ENCODE results near the gene PLEKHA7. TPM values are rescaled to one million over a fixed set of nuclear protein-coding genes. Genes with fewer than 3 reads are reported as not detected.

Gene PLEKHA7
- total RNA-seq, 2 donors from 2014 or later: 17.5 to 21.9 TPM

DNA sequence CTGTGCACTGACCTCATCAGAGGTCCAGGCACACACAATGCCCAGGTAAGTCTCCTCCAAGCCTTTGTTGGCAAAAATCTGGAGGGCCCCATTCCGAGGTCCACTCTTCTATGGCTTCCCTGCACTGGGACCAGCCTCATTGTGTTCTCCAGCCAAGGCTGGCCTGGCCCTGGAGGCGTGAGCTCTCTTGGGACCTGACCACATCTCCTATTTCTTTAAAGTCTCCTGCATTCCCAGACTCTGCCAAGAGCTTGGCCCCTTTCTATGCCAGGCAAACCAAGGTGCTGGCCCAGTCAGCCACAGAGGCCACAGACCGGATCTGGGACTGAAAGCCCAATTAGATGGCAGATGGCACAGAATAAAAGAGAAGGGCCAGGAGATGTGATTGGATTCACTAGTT is 220.7 kb downstream of the PLEKHA7 start:
- Histone ChIP-seq H3K36me3 (ENCODE audit: control insufficient read depth, insufficient read depth, low read length) (peaks cover 18% of the 10 kb centered on the region), H3K4me3 (ENCODE audit: low read length) (no peak overlapping the region), H3K27ac (ENCODE audit: low read depth, low read length) (no peak overlapping the region), H3K9me3 (ENCODE audit: control insufficient read depth, low read length) (no peaks in the 10 kb centered on the region), H3K9ac (ENCODE audit: extremely low read depth, low read length, poor library complexity, severe bottlenecking) (no peak overlapping the region), H3K4me1 (ENCODE audit: control insufficient read depth, insufficient read depth, low read length) (peaks cover 5% of the 10 kb centered on the region), H3K27me3 (ENCODE audit: control insufficient read depth, insufficient read depth, low read length, poor library complexity, severe bottlenecking) (no peaks in the 10 kb centered on the region)
- no peaks in the 10 kb centered on the region for H3K9me3 Mint-ChIP-seq
- TF ChIP-seq, protein P1, sequence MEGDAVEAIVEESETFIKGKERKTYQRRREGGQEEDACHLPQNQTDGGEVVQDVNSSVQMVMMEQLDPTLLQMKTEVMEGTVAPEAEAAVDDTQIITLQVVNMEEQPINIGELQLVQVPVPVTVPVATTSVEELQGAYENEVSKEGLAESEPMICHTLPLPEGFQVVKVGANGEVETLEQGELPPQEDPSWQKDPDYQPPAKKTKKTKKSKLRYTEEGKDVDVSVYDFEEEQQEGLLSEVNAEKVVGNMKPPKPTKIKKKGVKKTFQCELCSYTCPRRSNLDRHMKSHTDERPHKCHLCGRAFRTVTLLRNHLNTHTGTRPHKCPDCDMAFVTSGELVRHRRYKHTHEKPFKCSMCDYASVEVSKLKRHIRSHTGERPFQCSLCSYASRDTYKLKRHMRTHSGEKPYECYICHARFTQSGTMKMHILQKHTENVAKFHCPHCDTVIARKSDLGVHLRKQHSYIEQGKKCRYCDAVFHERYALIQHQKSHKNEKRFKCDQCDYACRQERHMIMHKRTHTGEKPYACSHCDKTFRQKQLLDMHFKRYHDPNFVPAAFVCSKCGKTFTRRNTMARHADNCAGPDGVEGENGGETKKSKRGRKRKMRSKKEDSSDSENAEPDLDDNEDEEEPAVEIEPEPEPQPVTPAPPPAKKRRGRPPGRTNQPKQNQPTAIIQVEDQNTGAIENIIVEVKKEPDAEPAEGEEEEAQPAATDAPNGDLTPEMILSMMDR (conservative IDR thresholded peaks at IDR 0.05): no peak
- H3K27me3 Mint-ChIP-seq (ENCODE audit: insufficient read depth): no peaks in the 10 kb centered on the region
- H3K4me3 Mint-ChIP-seq: no peak overlapping the region
- no peak for DNase-seq
- 96 to 97% methylated on average over 2 to 3 of the region's 3 CpGs for WGBS, 2 experiments (ENCODE audit: insufficient coverage in 1 of 2, insufficient read length in 1 of 2)
- peaks cover 30% of the 10 kb centered on the region for H3K4me1 Mint-ChIP-seq
- H3K36me3 Mint-ChIP-seq (ENCODE audit: low read depth): peaks cover 9% of the 10 kb centered on the region
- no peak overlapping the region for H3K27ac Mint-ChIP-seq

DNA sequence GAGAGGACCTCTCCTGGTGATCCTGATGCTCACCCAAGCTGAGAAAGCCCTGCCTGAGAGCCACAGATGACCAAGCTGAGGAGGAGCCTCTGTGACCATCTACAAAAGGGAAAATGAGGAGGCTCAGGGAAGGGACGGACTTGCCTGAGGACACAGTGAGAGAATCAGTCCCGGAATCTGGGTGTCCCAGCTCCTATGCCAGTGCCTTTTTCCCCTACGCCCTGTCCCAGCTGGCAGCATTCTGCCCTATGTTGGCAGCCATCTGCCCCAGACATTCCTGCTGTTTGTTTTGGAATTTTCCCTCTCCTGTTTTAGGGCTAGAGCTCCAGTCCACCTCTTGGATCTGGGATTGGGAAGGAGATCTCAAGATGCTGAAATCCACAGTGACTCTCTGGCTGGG is 221.2 kb downstream of the PLEKHA7 start:
- Histone ChIP-seq H3K36me3 (ENCODE audit: control insufficient read depth, insufficient read depth, low read length) (peaks cover 18% of the 10 kb centered on the region), H3K4me3 (ENCODE audit: low read length) (no peak overlapping the region), H3K27ac (ENCODE audit: low read depth, low read length) (no peak overlapping the region), H3K9me3 (ENCODE audit: control insufficient read depth, low read length) (no peaks in the 10 kb centered on the region), H3K27me3 (ENCODE audit: control insufficient read depth, insufficient read depth, low read length, poor library complexity, severe bottlenecking) (no peaks in the 10 kb centered on the region), H3K4me1 (ENCODE audit: control insufficient read depth, insufficient read depth, low read length) (peaks cover 6% of the 10 kb centered on the region), H3K9ac (ENCODE audit: extremely low read depth, low read length, poor library complexity, severe bottlenecking) (no peak overlapping the region)
- H3K27me3 Mint-ChIP-seq (ENCODE audit: insufficient read depth): no peaks in the 10 kb centered on the region
- 93 to 94% methylated on average over 3 of the region's 3 CpGs for WGBS, 2 experiments (ENCODE audit: insufficient coverage in 1 of 2, insufficient read length in 1 of 2)
- H3K4me1 Mint-ChIP-seq: peaks cover 28% of the 10 kb centered on the region
- no peaks in the 10 kb centered on the region for H3K9me3 Mint-ChIP-seq
- no peak overlapping the region for H3K4me3 Mint-ChIP-seq
- H3K36me3 Mint-ChIP-seq (ENCODE audit: low read depth): peaks cover 9% of the 10 kb centered on the region
- TF ChIP-seq, protein P1 (conservative IDR thresholded peaks at IDR 0.05): no peak
- H3K27ac Mint-ChIP-seq: no peak overlapping the region
- DNase-seq: no peak

DNA sequence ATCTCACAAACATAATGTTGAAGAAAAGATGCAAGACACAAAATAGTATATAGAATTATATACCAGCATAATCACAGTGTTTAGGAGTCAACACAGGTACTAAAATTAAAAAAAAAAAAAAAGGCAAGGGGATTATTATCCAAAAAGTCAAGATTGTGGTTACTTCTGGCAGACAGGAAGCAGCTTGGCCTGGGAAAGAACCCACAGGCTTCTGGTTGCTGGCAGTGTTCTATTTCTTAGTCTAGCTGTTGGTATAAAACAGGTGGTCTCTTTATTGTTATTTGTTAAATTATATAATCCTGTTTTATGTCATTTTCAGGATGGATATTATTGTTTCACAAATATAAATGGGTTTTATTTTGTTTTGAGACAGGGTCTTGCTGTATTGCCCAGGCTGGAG is 221.8 kb downstream of the PLEKHA7 start:
- no peaks in the 10 kb centered on the region for H3K27me3 Mint-ChIP-seq (ENCODE audit: insufficient read depth)
- H3K4me1 ChIP-seq (ENCODE audit: control insufficient read depth, insufficient read depth, low read length): peaks cover 9% of the 10 kb centered on the region
- H3K27me3 ChIP-seq (ENCODE audit: control insufficient read depth, insufficient read depth, low read length, poor library complexity, severe bottlenecking): no peaks in the 10 kb centered on the region
- H3K27ac Mint-ChIP-seq: no peak overlapping the region
- H3K27ac ChIP-seq (ENCODE audit: low read depth, low read length): no peak overlapping the region
- no peaks in the 10 kb centered on the region for H3K9me3 ChIP-seq (ENCODE audit: control insufficient read depth, low read length)
- H3K9me3 Mint-ChIP-seq: no peaks in the 10 kb centered on the region
- H3K4me1 Mint-ChIP-seq: peaks cover 24% of the 10 kb centered on the region
- H3K36me3 Mint-ChIP-seq (ENCODE audit: low read depth): peaks cover 9% of the 10 kb centered on the region
- peaks cover 18% of the 10 kb centered on the region for H3K36me3 ChIP-seq (ENCODE audit: control insufficient read depth, insufficient read depth, low read length)
- TF ChIP-seq, protein P1 (conservative IDR thresholded peaks at IDR 0.05): no peak
- H3K4me3 ChIP-seq (ENCODE audit: low read length): no peak overlapping the region
- no peak for DNase-seq
- no peak overlapping the region for H3K9ac ChIP-seq (ENCODE audit: extremely low read depth, low read length, poor library complexity, severe bottlenecking)
- no peak overlapping the region for H3K4me3 Mint-ChIP-seq
